Left lung (tissue), 10 donors: ENCODE data around the gene LHCGR. TPM values are rescaled to one million over a fixed set of nuclear protein-coding genes. Genes with fewer than 3 reads are reported as not detected.
A peak's percentile ranks its signal among the peaks of the same experiment; 100 is the strongest.

ENCODE experiments used
- ATAC-seq: fragments of 200-7000 bp; cut with Tn5 transposase; one replicate; pipeline ENCODE4 v1.9.1; 2020; ENCODE audit warnings: moderate library complexity
- DNase-seq, 4 donors: peaks; one replicate each; pipeline ENCODE4 v3.0.0-alpha.2; 2013 to 2020
- H3K27ac ChIP-seq, 2 donors: fragments of 200-600 bp; sonication (generic) in 1 of 2; one replicate each; pipeline versions ENCODE4 v1.5.0 to v1.8.0; 2020 to 2021
- H3K27me3 ChIP-seq, 2 donors: fragments of 200-600 bp; sonication (generic) in 1 of 2; one replicate each; pipeline versions ENCODE4 v1.5.0 to v1.8.0; 2020 to 2021
- H3K36me3 ChIP-seq, 2 donors: fragments of 200-600 bp; sonication (generic) in 1 of 2; one replicate each; pipeline versions ENCODE4 v1.5.0 to v1.8.0; 2020 to 2021
- H3K4me1 ChIP-seq, 2 donors: fragments of 200-600 bp; one replicate each; pipeline ENCODE4 v1.8.0; 2021
- H3K4me3 ChIP-seq, 2 donors: fragments of 200-600 bp; sonication (generic) in 1 of 2; one replicate each; pipeline versions ENCODE4 v1.5.0 to v1.8.0; 2020 to 2021; ENCODE audit warnings: mild to moderate bottlenecking in 1 of 2
- H3K9me3 ChIP-seq, 2 donors: fragments of 200-600 bp; sonication (generic) in 1 of 2; one replicate each; pipeline versions ENCODE4 v1.5.0 to v1.8.0; 2020 to 2021
- CTCF ChIP-seq, 2 donors: fragments of 200-600 bp; sonication (generic) in 1 of 2; IDR thresholded peaks; one replicate each; pipeline versions ENCODE4 v1.5.0 to v1.8.0; 2021; ENCODE audit warnings: antibody characterized with exemption in 2 of 2
- intact Hi-C, 2 donors: fragments of 100-400 bp; cut with DNase I; formaldehyde crosslinking; loops; one replicate each; pipeline versions ENCODE4 v1.11.2 to v1.14.2; 2022
- polyA plus RNA-seq, 6 donors: library from polyadenylated mRNA; unstranded; fragments of 120-200 nt; gene quantifications; one replicate each; pipeline ENCODE4 v1.2.1, GENCODE V29; 2013; ENCODE audit not compliant: insufficient read length in 6 of 6
- total RNA-seq, 2 donors: library from RNA; stranded (reverse); fragmentation: NEBNext Ultra II Directional; extraction: Animal tissue kit (Norgen Biotek cat#: 25700); gene quantifications; one replicate each; pipeline ENCODE4 v1.2.1, GENCODE V29; 2021
- donor health status: DM: no; HTN: yes; CAD: no.
- donor health status: DM: no; HTN: no; CAD: no.

LHCGR gene
- total and polyA plus RNA-seq, 8 donors: 0.08 to 0.21 (median 0.14) TPM; not detected in 2

- Histone ChIP-seq H3K27me3 (no peaks in the 10 kb centered on the region), H3K4me1 (peaks cover 0 to 4% of the 10 kb centered on the region in 2 donors), H3K4me3 (no peak overlapping the region), H3K27ac (no peak overlapping the region), H3K9me3 (no peaks in the 10 kb centered on the region), H3K36me3 (no peaks in the 10 kb centered on the region)
- intact Hi-C loops: no loop called here
- DNase-seq (no peak), ATAC-seq (no peak)
- no peak for TF ChIP-seq CTCF (IDR thresholded peaks at IDR 0.05)
Observed at GRCh38 chr2:48695991-48696390, 59.5 kb downstream of the LHCGR start.

DNA sequence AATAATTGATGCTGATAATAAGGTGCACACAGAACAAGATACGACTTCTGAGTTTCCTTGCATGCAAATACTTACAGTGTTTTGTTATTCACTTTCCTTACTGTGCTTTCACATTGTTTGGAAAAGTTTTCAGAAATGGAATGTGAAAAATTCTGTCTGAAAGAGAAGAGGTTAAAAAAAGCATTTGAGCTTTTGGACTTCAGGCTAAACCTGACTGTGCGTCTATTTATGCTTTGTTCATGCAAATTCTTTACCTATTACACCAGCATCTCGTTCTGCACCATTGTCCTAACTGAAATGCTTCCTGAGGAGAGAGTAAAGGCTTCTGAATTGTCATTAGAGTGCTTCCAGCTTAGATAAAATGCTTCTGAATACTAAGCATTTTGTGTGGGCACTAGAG, 61.4 kb downstream of the LHCGR start:
- no peaks in the 10 kb centered on the region for H3K36me3 ChIP-seq
- intact Hi-C loops: no loop called here
- ATAC-seq (peak; percentile 46), DNase-seq (no peak)
- peaks cover 0 to 4% of the 10 kb centered on the region in 2 donors for H3K4me1 ChIP-seq
- no peak overlapping the region for H3K27ac ChIP-seq
- H3K9me3 ChIP-seq: no peaks in the 10 kb centered on the region
- no peak overlapping the region for H3K4me3 ChIP-seq
- H3K27me3 ChIP-seq: no peaks in the 10 kb centered on the region
- no peak for TF ChIP-seq CTCF (IDR thresholded peaks at IDR 0.05)

DNA sequence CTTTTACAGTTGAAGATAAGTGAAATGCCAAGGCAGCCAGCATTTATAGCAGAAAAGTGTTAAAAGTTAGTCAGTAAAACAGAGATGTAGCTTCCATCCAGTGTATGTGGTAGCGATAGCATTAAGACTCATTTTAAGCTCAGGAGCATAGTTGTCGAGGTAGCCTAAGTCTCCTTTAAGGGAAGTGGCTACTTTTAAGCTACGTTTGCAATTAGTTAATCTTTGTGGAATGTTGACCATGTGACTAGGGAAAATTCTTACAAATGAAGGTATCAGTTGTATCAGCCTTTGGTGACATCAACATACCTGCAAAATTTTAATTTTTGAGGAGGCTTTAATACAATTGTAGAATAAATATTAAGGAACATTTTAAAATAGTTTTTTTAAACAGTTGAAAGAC, 61.9 kb downstream of the LHCGR start:
- peaks cover 0 to 4% of the 10 kb centered on the region in 2 donors for H3K4me1 ChIP-seq
- DNase-seq (no peak), ATAC-seq (peak; percentile 56)
- intact Hi-C loops: no loop called here
- no peak overlapping the region for H3K4me3 ChIP-seq
- no peaks in the 10 kb centered on the region for H3K36me3 ChIP-seq
- no peaks in the 10 kb centered on the region for H3K27me3 ChIP-seq
- H3K9me3 ChIP-seq: no peaks in the 10 kb centered on the region
- no peak for TF ChIP-seq CTCF (IDR thresholded peaks at IDR 0.05)
- no peak overlapping the region for H3K27ac ChIP-seq

GRCh38 chr2:48693066-48693465, 62.5 kb downstream of the LHCGR start:
- no peaks in the 10 kb centered on the region for H3K27me3 ChIP-seq
- no peak for DNase-seq
- H3K27ac ChIP-seq: no peak overlapping the region
- TF ChIP-seq CTCF (IDR thresholded peaks at IDR 0.05): no peak
- H3K36me3 ChIP-seq: no peaks in the 10 kb centered on the region
- no peak overlapping the region for H3K4me3 ChIP-seq
- ATAC-seq: no peak
- no peaks in the 10 kb centered on the region for H3K9me3 ChIP-seq
- intact Hi-C loops: no loop called here
- peaks cover 0 to 4% of the 10 kb centered on the region in 2 donors for H3K4me1 ChIP-seq

DNA sequence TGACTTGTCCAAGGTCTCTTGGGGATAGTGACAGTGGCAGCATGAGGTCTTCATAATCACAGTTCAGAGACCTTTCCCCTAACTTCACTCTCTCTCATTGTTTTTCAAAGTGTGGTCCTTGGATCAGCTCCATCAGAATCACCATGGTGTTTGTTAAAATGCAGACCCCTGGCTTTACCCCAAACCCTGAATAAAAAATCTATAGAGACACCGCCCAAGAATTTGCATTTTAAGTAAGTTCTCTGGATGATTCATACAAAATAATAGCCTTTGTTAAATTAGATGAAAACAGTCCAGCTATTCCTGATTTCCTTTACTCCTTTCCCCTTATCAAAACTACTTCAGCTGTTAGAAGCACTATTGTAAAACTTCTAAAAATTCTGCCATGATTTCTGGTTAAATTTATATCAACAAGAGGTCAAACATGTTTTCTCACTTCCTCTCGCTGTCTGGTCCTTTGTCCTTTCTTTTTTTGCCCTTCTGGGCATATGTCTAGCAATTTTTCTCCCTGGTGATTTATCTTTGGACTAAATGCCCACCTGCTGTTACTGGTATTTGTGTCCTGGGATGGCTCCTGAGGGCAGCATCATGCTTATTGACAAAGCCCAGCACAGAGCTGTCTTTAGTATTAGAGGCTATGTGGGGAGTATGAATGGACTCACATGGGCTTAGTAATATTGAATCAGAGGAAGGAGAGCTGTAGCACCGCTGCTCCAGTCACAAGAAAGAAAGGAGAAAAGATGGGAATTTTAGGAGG, 63.4 kb downstream of the LHCGR start:
- no peaks in the 10 kb centered on the region for H3K36me3 ChIP-seq
- intact Hi-C loops: no loop called here
- no peak for ATAC-seq
- peaks cover 0 to 4% of the 10 kb centered on the region in 2 donors for H3K4me1 ChIP-seq
- H3K27me3 ChIP-seq: no peaks in the 10 kb centered on the region
- DNase-seq: no peak
- H3K9me3 ChIP-seq: no peaks in the 10 kb centered on the region
- no peak overlapping the region for H3K4me3 ChIP-seq
- no peak for TF ChIP-seq CTCF (IDR thresholded peaks at IDR 0.05)
- H3K27ac ChIP-seq: no peak overlapping the region
